HG03565 (cell line): Measurements from ENCODE around the gene TAF1B.
A peak's percentile ranks its signal among the peaks of the same experiment; 100 is the strongest.

ENCODE experiments used
- ATAC-seq: cut with Tn5 transposase; IDR thresholded peaks from one replicate; pipeline ENCODE4 v1.9.1; 2021; ENCODE audit warnings: mild to moderate bottlenecking, moderate library complexity; ENCODE audit not compliant: unreplicated experiment

Gene TAF1B

GRCh38 chr2:9937968-9938367, 94.7 kb downstream of the TAF1B start:
- ATAC-seq, result no peak

DNA sequence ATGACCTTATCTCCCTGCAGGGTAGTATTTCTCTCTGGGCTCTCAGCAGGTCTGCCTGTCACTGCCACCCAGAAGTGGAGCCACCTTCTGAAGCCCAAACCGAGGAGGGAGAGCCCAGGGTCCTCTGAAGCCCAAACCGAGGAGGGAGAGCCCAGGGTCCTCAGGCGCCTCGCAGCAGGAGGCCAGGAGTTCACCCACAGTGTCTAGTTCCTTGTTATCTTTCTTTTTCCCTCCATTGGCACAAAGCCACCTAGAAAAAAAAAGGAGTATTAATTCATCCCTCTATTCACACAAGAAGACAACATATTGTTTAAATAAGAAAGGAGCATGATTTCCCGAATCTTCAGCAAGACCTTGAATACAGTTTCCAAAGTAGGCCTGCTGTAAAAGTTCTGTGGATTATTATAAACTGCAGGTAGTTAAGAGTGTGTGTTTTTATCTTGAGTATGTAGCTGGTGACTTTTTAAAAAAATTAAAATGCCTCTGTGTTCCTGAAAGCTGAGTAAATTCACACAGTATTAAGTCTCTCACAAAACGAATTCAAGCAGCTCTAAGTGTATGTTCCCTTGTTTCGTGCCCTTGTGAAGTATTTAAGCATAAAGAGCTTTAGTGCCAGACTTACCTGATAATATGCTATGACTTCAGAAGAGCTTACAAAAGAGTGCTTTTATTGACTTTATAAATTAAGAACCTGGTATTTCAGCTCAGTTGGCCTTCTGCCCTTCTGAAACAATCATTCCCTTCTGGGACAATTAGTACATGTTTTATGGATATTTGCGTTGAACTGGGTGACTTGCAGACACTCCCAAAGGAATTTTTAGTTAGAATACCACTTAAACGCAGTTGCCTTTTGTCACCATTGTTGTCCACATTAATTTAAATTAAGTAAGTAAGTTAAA, 96.6 kb downstream of the TAF1B start:
- ATAC-seq, result no peak

GRCh38 chr2:9941196-9941995, 98.1 kb downstream of the TAF1B start:
- ATAC-seq, result no peak

DNA sequence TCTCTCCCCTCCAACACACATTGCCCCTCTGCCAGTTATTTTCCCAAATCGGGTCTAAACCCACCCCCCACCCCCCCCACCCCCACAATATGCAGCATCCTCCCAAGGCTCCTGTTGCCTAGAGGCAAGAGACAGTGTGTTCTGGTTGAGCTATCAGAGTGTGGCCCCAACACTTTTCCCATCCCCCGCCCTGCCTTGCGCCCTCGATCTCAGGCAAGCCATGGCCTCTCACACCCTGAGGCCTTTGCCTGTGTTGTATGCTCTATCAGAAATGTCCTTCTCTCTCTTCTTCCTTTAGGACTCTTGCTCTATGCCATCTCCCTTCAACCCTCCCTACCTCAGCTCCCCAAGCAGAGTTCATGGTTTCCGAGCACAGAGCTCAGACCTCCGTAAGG, 98.7 kb downstream of the TAF1B start:
- ATAC-seq, result no peak

- ATAC-seq, result no peak
Observed at GRCh38 chr2:9944330-9944758, 101.1 kb downstream of the TAF1B start.

DNA sequence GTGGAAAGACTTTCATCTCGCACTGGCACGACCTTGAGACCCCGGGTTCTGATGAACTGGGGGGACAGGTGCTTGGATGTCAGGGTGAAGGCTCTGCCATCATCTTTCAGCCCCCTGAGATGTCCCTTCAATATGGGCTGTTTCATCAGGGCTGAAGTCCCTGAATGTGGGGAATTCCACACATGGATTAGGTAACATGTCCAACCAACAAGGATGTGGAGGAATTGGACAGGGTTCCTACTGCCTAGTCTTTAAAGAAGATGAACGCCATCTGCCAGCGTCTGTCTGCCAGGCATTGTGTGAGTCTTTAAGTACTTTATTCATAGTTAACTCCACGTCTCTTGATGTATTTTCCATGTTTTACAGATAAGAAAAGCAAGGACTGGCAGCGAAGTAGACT, 102.3 kb downstream of the TAF1B start:
- ATAC-seq, result no peak

GRCh38 chr2:9946076-9946475, 102.8 kb downstream of the TAF1B start:
- ATAC-seq, result no peak

- ATAC-seq, result no peak
Observed at GRCh38 chr2:9946818-9947217, 103.5 kb downstream of the TAF1B start.

- ATAC-seq, result no peak
Observed at GRCh38 chr2:9948721-9949120, 105.4 kb downstream of the TAF1B start.

- ATAC-seq, result no peak
Observed at GRCh38 chr2:9949239-9949991, 106.1 kb downstream of the TAF1B start.

DNA sequence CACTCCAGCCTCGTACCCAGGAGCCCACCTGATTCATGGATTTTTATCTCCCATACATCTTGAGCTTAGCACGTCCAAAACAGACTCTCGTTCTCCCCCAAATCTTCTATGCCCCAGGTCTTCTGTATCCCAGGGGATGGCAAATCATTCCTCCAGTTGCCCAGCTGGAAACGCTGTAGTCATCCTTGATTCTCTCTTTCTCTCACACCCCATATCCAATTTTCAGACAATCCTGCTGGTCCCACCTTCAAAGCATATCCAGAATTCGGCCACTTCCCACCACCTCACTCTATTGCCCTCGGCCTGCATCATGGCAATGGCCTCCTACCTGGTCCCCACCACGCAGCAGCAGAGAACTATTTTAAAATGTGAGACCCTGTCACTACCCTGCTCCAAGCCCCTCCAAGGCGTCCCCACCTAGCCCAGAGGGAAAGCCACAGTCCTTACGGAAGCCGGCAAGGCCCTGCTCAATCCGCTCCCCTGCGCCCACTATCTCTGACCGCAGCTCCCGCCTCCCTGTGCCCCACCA, 106.8 kb downstream of the TAF1B start:
- ATAC-seq, result no peak

DNA sequence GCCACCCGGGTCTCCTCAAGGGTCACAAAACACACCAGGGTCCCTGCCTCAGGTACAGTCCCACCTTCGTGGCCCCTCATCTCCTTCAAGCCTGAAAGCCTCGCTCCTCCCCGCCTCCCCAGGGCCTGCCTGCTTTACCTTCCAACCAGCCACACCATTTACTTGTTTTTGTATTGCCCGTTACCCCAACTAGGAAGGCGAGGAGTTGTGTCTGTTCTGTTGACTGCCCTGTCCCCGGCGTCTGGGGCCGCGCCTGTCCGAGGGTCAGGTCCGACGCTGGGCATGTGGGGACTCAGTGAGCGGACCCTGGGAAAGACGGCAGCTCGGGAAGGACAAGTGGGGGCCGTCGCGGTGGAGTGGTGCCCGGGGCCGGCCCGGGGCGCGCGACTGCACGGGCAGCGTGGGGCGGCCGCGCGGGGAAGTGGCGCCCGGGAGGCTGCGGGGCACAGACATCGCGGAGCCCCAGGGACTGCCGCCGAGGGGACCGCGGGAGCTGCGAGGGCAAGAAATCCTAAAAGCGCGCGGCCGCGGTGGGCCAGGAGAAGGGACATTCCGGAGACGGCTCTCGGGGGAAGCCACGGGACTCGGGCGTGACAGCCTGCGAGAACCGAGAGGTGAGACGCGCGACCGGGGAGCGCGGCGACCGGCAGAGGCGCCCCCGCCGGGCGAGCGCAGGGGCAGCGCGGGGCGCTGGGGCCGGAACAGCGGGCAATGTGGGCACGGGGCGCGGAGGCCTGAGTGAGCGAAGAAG, 107.4 kb downstream of the TAF1B start:
- ATAC-seq, result peak; percentile 17

DNA sequence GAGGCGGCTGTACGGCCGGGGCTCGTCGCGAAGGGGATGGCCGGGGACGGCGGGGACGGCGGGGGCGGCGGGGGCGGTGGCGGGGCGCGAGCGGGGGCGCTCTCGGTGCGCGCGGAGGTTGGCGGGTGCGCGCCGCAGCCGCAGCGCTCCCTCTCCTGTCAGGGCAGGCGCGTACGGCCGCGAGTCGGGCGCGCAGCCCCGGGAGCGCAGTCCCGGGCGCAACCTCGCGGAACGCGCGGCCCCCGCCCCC, 107.9 kb downstream of the TAF1B start:
- ATAC-seq, result no peak

GRCh38 chr2:9951522-9952285, 108.4 kb downstream of the TAF1B start, which contains the start of gene GRHL1:
Gene GRHL1, plus strand, starts transcription at chr2:9951693. Its CDS starts 141 bp downstream, at chr2:9951834.
- peak; percentile 91 for ATAC-seq

DNA sequence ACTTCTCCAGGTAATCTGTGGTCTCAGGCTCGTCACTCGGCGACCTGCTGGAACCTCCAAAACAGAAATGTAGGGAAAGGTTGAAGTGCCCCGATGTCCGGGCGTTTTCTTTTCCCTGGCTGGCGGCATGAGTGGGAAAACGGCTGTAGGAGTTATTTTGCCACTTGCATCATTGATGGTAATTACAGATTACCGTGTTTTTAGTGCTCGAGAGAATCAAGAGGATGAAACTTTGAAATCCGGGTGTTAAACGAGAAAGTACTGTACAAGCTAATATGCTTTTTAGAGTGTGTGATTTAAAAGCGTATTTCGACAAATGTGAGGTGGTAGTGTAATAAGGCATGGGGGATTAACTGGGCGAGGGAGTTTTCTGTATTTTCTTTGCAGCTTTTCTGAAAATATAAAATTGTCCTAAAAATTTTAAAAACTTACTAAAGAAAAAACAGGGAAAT, 109.0 kb downstream of the TAF1B start:
- no peak for ATAC-seq

- ATAC-seq, result no peak
Observed at GRCh38 chr2:9952856-9953503, 109.7 kb downstream of the TAF1B start.

DNA sequence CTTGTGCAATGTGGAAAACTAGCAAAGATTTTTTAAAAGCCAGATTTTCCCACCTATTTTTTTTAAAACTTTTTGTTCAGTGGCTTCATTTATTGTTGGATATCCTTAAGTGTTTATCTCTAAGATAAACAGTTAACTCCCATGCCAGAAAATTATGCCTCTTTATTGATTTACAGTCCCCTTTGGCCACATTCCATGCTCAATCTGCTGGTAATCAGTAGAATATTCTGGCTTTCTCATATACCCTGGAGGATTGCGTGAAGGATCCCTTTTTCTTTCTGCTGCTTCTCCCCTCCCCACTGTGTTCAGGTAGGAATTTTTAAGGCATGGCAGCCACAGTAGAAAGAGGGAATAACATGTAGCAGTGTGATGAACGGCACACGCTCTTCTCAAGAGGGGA, 110.9 kb downstream of the TAF1B start:
- no peak for ATAC-seq

DNA sequence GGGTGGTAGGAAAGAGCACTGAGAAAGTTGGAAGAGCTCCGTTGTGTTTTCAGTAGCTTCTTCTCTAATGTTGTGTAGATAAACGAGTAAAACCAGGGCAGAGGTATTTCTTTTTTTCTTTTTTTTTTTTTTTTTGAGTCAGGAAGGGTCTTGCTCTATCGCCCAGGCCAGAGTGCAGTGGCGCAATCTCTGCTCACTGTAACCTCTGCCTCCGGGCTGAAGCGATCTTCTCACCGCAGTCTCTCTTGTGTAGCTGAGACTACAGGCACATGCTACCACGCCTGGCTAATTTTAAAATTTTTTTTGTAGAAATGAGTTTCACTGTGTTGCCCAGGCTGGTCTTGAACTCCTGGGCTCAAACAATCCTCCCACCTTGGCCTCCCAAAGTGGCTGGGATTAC, 114.8 kb downstream of the TAF1B start:
- ATAC-seq, result no peak

DNA sequence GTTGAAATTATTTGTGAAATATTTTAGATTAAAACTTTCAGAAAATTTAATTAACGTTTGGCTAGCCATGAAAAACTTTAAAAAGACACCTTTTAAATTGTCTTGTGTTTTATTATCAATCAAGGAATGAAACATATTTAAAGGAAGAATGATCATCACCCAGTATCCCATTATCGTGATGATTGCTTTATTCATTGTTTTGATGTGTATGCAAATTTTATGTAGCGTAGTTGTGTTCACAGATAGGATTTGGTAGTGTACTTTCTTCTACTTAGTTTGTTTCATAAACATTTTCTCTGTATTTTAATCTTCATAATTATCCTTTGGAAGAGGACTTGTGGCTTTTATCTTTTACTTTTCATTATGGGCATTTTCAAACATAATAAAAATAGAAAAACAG, 116.0 kb downstream of the TAF1B start:
- no peak for ATAC-seq
